Measurements from ENCODE around the gene FSIP1.

Gene FSIP1

GRCh38 chr15:39704689-39705088 lies 78.0 kb downstream of the FSIP1 start:
- Histone ChIP-seq H3K27me3 (ENCODE audit: control insufficient read depth in 1 of 2, insufficient read depth in 1 of 2, low read length in 2 of 2) (no peaks in the 10 kb centered on the region), H3K4me3 (ENCODE audit: insufficient read depth in 1 of 2, low read depth in 1 of 2, low read length in 2 of 2) (no peak overlapping the region), H3K4me1 (ENCODE audit: control insufficient read depth, insufficient read depth, low read depth, low read length) (no peaks in the 10 kb centered on the region), H3K36me3 (ENCODE audit: control insufficient read depth in 1 of 2, insufficient read depth in 2 of 2, low read depth in 1 of 2, low read length in 2 of 2) (no peaks in the 10 kb centered on the region), H3K9ac (ENCODE audit: low read length) (peak overlapping the region; percentile 13), H2BK5ac (ENCODE audit: low read depth, low read length, poor library complexity, severe bottlenecking) (no peak overlapping the region), H3K4me2 (ENCODE audit: low read length, poor library complexity, severe bottlenecking) (no peak overlapping the region), H4K8ac (ENCODE audit: low read length) (no peak overlapping the region), H2BK15ac (ENCODE audit: low read depth, poor library complexity, severe bottlenecking) (no peak overlapping the region), H3K14ac (ENCODE audit: low read length in 2 of 2) (no peak overlapping the region), H3K9me3 (ENCODE audit: control insufficient read depth, low read length) (no peaks in the 10 kb centered on the region), H3K23ac (ENCODE audit: low read length in 2 of 2) (no peak overlapping the region), H2AFZ (ENCODE audit: low read depth, low read length) (no peak overlapping the region), H3K4ac (ENCODE audit: low read depth in 1 of 2, low read length in 2 of 2) (no peak overlapping the region), H2AK5ac (ENCODE audit: low read length, severe bottlenecking) (no peak overlapping the region), H2BK12ac (ENCODE audit: low read length in 2 of 2) (no peak overlapping the region), H4K91ac (ENCODE audit: low read length) (no peak overlapping the region), H3K18ac (ENCODE audit: low read depth in 1 of 2, low read length in 2 of 2) (no peak overlapping the region), H2BK120ac (ENCODE audit: low read depth, low read length) (no peak overlapping the region), H3K27ac (ENCODE audit: low read length, poor library complexity, severe bottlenecking) (no peak overlapping the region), H3K79me1 (replicated peaks; ENCODE audit: low read length, poor library complexity, severe bottlenecking) (no peaks in the 10 kb centered on the region)
- peak; percentile 34 for DNase-seq
- 20% methylated on average over 1 of the region's 1 CpG for WGBS

GRCh38 chr15:39704235-39704634 lies 78.4 kb downstream of the FSIP1 start:
- no peaks in the 10 kb centered on the region for H3K36me3 ChIP-seq (ENCODE audit: control insufficient read depth in 1 of 2, insufficient read depth in 2 of 2, low read depth in 1 of 2, low read length in 2 of 2)
- H3K4me3 ChIP-seq (ENCODE audit: insufficient read depth in 1 of 2, low read depth in 1 of 2, low read length in 2 of 2) = no peak overlapping the region
- H3K79me1 ChIP-seq (replicated peaks; ENCODE audit: low read length, poor library complexity, severe bottlenecking) = no peaks in the 10 kb centered on the region
- no peak overlapping the region for H3K23ac ChIP-seq (ENCODE audit: low read length in 2 of 2)
- DNase-seq = no peak
- H3K27ac ChIP-seq (ENCODE audit: low read length, poor library complexity, severe bottlenecking) = no peak overlapping the region
- no peak overlapping the region for H3K4me2 ChIP-seq (ENCODE audit: low read length, poor library complexity, severe bottlenecking)
- no peak overlapping the region for H4K91ac ChIP-seq (ENCODE audit: low read length)
- no peak overlapping the region for H2BK5ac ChIP-seq (ENCODE audit: low read depth, low read length, poor library complexity, severe bottlenecking)
- no peak overlapping the region for H3K18ac ChIP-seq (ENCODE audit: low read depth in 1 of 2, low read length in 2 of 2)
- no peaks in the 10 kb centered on the region for H3K27me3 ChIP-seq (ENCODE audit: control insufficient read depth in 1 of 2, insufficient read depth in 1 of 2, low read length in 2 of 2)
- WGBS = 93% methylated on average over 5 of the region's 5 CpGs
- H3K14ac ChIP-seq (ENCODE audit: low read length in 2 of 2) = no peak overlapping the region
- H2BK120ac ChIP-seq (ENCODE audit: low read depth, low read length) = no peak overlapping the region
- no peaks in the 10 kb centered on the region for H3K9me3 ChIP-seq (ENCODE audit: control insufficient read depth, low read length)
- no peak overlapping the region for H2AK5ac ChIP-seq (ENCODE audit: low read length, severe bottlenecking)
- no peak overlapping the region for H2AFZ ChIP-seq (ENCODE audit: low read depth, low read length)
- H4K8ac ChIP-seq (ENCODE audit: low read length) = no peak overlapping the region
- H2BK15ac ChIP-seq (ENCODE audit: low read depth, poor library complexity, severe bottlenecking) = no peak overlapping the region
- H3K4me1 ChIP-seq (ENCODE audit: control insufficient read depth, insufficient read depth, low read depth, low read length) = no peaks in the 10 kb centered on the region
- H3K9ac ChIP-seq (ENCODE audit: low read length) = no peak overlapping the region
- H3K4ac ChIP-seq (ENCODE audit: low read depth in 1 of 2, low read length in 2 of 2) = no peak overlapping the region
- no peak overlapping the region for H2BK12ac ChIP-seq (ENCODE audit: low read length in 2 of 2)

GRCh38 chr15:39701988-39702387 lies 80.7 kb downstream of the FSIP1 start:
- no peak overlapping the region for H2BK15ac ChIP-seq (ENCODE audit: low read depth, poor library complexity, severe bottlenecking)
- H2BK5ac ChIP-seq (ENCODE audit: low read depth, low read length, poor library complexity, severe bottlenecking) = no peak overlapping the region
- H3K4me2 ChIP-seq (ENCODE audit: low read length, poor library complexity, severe bottlenecking) = no peak overlapping the region
- no peak overlapping the region for H3K14ac ChIP-seq (ENCODE audit: low read length in 2 of 2)
- DNase-seq = no peak
- H3K79me1 ChIP-seq (replicated peaks; ENCODE audit: low read length, poor library complexity, severe bottlenecking) = no peaks in the 10 kb centered on the region
- H3K4ac ChIP-seq (ENCODE audit: low read depth in 1 of 2, low read length in 2 of 2) = no peak overlapping the region
- H3K23ac ChIP-seq (ENCODE audit: low read length in 2 of 2) = no peak overlapping the region
- no peak overlapping the region for H2BK120ac ChIP-seq (ENCODE audit: low read depth, low read length)
- no peak overlapping the region for H3K18ac ChIP-seq (ENCODE audit: low read depth in 1 of 2, low read length in 2 of 2)
- no peak overlapping the region for H4K8ac ChIP-seq (ENCODE audit: low read length)
- H3K9ac ChIP-seq (ENCODE audit: low read length) = no peak overlapping the region
- H2AFZ ChIP-seq (ENCODE audit: low read depth, low read length) = no peak overlapping the region
- H3K27me3 ChIP-seq (ENCODE audit: control insufficient read depth in 1 of 2, insufficient read depth in 1 of 2, low read length in 2 of 2) = no peaks in the 10 kb centered on the region
- H3K36me3 ChIP-seq (ENCODE audit: control insufficient read depth in 1 of 2, insufficient read depth in 2 of 2, low read depth in 1 of 2, low read length in 2 of 2) = no peaks in the 10 kb centered on the region
- no peak overlapping the region for H3K27ac ChIP-seq (ENCODE audit: low read length, poor library complexity, severe bottlenecking)
- no peak overlapping the region for H4K91ac ChIP-seq (ENCODE audit: low read length)
- H2AK5ac ChIP-seq (ENCODE audit: low read length, severe bottlenecking) = no peak overlapping the region
- no peak overlapping the region for H3K4me3 ChIP-seq (ENCODE audit: insufficient read depth in 1 of 2, low read depth in 1 of 2, low read length in 2 of 2)
- H2BK12ac ChIP-seq (ENCODE audit: low read length in 2 of 2) = no peak overlapping the region
- 80% methylated on average over 3 of the region's 3 CpGs for WGBS
- no peaks in the 10 kb centered on the region for H3K4me1 ChIP-seq (ENCODE audit: control insufficient read depth, insufficient read depth, low read depth, low read length)
- H3K9me3 ChIP-seq (ENCODE audit: control insufficient read depth, low read length) = no peaks in the 10 kb centered on the region

GRCh38 chr15:39700375-39700700 lies 82.3 kb downstream of the FSIP1 start:
- Histone ChIP-seq H3K36me3 (ENCODE audit: control insufficient read depth in 1 of 2, insufficient read depth in 2 of 2, low read depth in 1 of 2, low read length in 2 of 2) (no peaks in the 10 kb centered on the region), H4K91ac (ENCODE audit: low read length) (no peak overlapping the region), H3K4me1 (ENCODE audit: control insufficient read depth, insufficient read depth, low read depth, low read length) (no peaks in the 10 kb centered on the region), H2BK15ac (ENCODE audit: low read depth, poor library complexity, severe bottlenecking) (no peak overlapping the region), H2BK120ac (ENCODE audit: low read depth, low read length) (no peak overlapping the region), H2BK5ac (ENCODE audit: low read depth, low read length, poor library complexity, severe bottlenecking) (no peak overlapping the region), H4K8ac (ENCODE audit: low read length) (no peak overlapping the region), H2AK5ac (ENCODE audit: low read length, severe bottlenecking) (no peak overlapping the region), H3K18ac (ENCODE audit: low read depth in 1 of 2, low read length in 2 of 2) (no peak overlapping the region), H2AFZ (ENCODE audit: low read depth, low read length) (no peak overlapping the region), H3K14ac (ENCODE audit: low read length in 2 of 2) (no peak overlapping the region), H3K27ac (ENCODE audit: low read length, poor library complexity, severe bottlenecking) (no peak overlapping the region), H3K9me3 (ENCODE audit: control insufficient read depth, low read length) (no peaks in the 10 kb centered on the region), H3K4ac (ENCODE audit: low read depth in 1 of 2, low read length in 2 of 2) (no peak overlapping the region), H3K4me2 (ENCODE audit: low read length, poor library complexity, severe bottlenecking) (no peak overlapping the region), H3K9ac (ENCODE audit: low read length) (no peak overlapping the region), H2BK12ac (ENCODE audit: low read length in 2 of 2) (no peak overlapping the region), H3K23ac (ENCODE audit: low read length in 2 of 2) (no peak overlapping the region), H3K4me3 (ENCODE audit: insufficient read depth in 1 of 2, low read depth in 1 of 2, low read length in 2 of 2) (no peak overlapping the region), H3K27me3 (ENCODE audit: control insufficient read depth in 1 of 2, insufficient read depth in 1 of 2, low read length in 2 of 2) (no peaks in the 10 kb centered on the region), H3K79me1 (replicated peaks; ENCODE audit: low read length, poor library complexity, severe bottlenecking) (no peaks in the 10 kb centered on the region)
- no peak for DNase-seq
- no CpG with 5 or more reads among the region's 1 CpG for WGBS
